Measurements from ENCODE around the gene SLC22A16.

Gene SLC22A16

GRCh38 chr6:110476046-110476849 lies at the start of gene SLC22A16:
Gene SLC22A16, minus strand, starts transcription at chr6:110476613. Its CDS starts 39 bp downstream, at chr6:110476574.
- no peak for DNase-seq (ENCODE audit: low spot score)
- no peak for TF ChIP-seq CTCF (IDR thresholded peaks at IDR 0.05; ENCODE audit: extremely low read depth, missing control alignments)

- no peak for DNase-seq (ENCODE audit: low spot score)
- TF ChIP-seq CTCF (IDR thresholded peaks at IDR 0.05; ENCODE audit: extremely low read depth, missing control alignments): no peak
Observed at GRCh38 chr6:110525001-110525400, 48.6 kb upstream of the SLC22A16 start.

- DNase-seq (ENCODE audit: low spot score): no peak
- no peak for TF ChIP-seq CTCF (IDR thresholded peaks at IDR 0.05; ENCODE audit: extremely low read depth, missing control alignments)
Observed at GRCh38 chr6:110524305-110524704, 47.9 kb upstream of the SLC22A16 start.

- no peak for DNase-seq (ENCODE audit: low spot score)
Observed at GRCh38 chr6:110523451-110524021, 47.1 kb upstream of the SLC22A16 start.

GRCh38 chr6:110522427-110522826 lies 46.0 kb upstream of the SLC22A16 start:
- no peak for DNase-seq (ENCODE audit: low spot score)
- no peak for TF ChIP-seq CTCF (IDR thresholded peaks at IDR 0.05; ENCODE audit: extremely low read depth, missing control alignments)

More at GRCh38 chr6:110523451-110524021, 47.1 kb upstream of the SLC22A16 start:
- no peak for TF ChIP-seq CTCF (IDR thresholded peaks at IDR 0.05; ENCODE audit: extremely low read depth, missing control alignments)

GRCh38 chr6:110520992-110521543 lies 44.7 kb upstream of the SLC22A16 start:
- no peak for DNase-seq (ENCODE audit: low spot score)
- TF ChIP-seq CTCF (IDR thresholded peaks at IDR 0.05; ENCODE audit: extremely low read depth, missing control alignments): no peak

Measured in GM20000 (cell line).